ENCODE data around the gene CACFD1.

GRCh38 chr9:133455936-133456335 lies 3.8 kb upstream of the CACFD1 start:
- no peak for TF ChIP-seq CTCF (conservative IDR thresholded peaks at IDR 0.05 in 1 of 2, IDR thresholded peaks at IDR 0.05 in 1 of 2; ENCODE audit: extremely low read depth in 1 of 2, insufficient read depth in 1 of 2, low read depth in 1 of 2, low read length in 2 of 2)
- no peak for TF ChIP-seq EZH2 (IDR thresholded peaks at IDR 0.05; ENCODE audit: borderline replicate concordance, low read length)

Measured in mammary epithelial cell (primary cell).